ENCODE measurements around the gene AIFM2.

DNA sequence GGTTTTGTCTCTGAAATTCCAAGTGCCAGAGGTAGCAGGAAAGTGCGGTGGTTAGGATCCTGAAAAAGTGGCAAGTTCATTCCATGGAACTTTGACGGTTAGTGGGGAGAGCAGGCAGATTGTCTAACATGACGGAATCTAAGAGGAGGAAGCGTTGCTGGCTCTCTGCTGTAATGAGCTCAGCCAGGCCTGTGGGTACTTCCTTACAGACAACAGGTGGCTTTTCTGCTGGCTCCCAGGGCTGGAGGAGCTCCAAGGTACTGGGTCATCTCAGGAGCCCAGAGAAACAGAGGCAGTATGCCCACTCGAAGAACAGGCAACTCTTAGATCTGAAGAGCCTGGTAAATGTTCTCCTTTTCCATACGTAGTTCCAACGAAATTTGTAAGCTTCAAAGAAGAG lies 3.1 kb upstream of the AIFM2 start:
- TF ChIP-seq, protein P1, sequence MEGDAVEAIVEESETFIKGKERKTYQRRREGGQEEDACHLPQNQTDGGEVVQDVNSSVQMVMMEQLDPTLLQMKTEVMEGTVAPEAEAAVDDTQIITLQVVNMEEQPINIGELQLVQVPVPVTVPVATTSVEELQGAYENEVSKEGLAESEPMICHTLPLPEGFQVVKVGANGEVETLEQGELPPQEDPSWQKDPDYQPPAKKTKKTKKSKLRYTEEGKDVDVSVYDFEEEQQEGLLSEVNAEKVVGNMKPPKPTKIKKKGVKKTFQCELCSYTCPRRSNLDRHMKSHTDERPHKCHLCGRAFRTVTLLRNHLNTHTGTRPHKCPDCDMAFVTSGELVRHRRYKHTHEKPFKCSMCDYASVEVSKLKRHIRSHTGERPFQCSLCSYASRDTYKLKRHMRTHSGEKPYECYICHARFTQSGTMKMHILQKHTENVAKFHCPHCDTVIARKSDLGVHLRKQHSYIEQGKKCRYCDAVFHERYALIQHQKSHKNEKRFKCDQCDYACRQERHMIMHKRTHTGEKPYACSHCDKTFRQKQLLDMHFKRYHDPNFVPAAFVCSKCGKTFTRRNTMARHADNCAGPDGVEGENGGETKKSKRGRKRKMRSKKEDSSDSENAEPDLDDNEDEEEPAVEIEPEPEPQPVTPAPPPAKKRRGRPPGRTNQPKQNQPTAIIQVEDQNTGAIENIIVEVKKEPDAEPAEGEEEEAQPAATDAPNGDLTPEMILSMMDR (IDR thresholded peaks at IDR 0.05; ENCODE audit: low read length) = no peak
- TF ChIP-seq EZH2 (optimal IDR thresholded peaks at IDR 0.05; ENCODE audit: low read depth, low read length) (no peak), EZH2phosphoT487 (IDR thresholded peaks at IDR 0.05; ENCODE audit: low read length) (no peak)
